ENCODE measurements around the gene ATG9B. TPM values are rescaled to one million over a fixed set of nuclear protein-coding genes. Genes with fewer than 3 reads are reported as not detected.

Gene ATG9B
- total and polyA plus RNA-seq, 2 donors (not counting 3 experiments of a cell fraction or from before 2014, with no cell fraction given): 0.04 TPM; not detected in 1

DNA sequence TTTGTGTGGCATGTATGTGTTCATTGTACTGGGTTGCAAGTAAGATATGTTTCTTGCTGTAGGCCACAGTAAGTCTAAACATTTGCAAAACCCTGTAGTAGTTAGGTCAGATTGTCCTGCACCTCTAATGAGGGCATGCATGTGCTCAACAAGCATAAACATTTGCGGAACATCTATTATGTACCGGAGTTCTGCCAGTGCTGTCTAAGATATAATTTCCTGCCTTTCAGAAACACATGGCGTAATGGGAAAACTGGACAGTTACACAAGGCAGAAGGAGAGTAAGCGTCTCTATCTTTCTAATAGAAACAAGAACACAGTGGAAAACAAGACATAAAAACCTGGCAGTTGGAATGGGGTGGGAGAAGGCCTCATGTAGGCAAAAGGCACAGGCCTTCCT lies 6.7 kb upstream of the ATG9B start:
- no peak overlapping the region for H3K27ac ChIP-seq (ENCODE audit: insufficient read depth, low read depth, low read length)
- H3K9me3 ChIP-seq (replicated peaks; ENCODE audit: control insufficient read depth, insufficient read depth, low read length): no peaks in the 10 kb centered on the region
- ChIA-PET POLR2A (interaction anchor here (0.7 kb wide), 1 partner anchor 52 kb away, joined by 4 read pairs; no protein-coding TSS in a partner anchor), CTCF (no interaction called here)
- H3K36me3 ChIP-seq (ENCODE audit: control insufficient read depth in 2 of 2, extremely low read depth in 1 of 2, insufficient read depth in 2 of 2, low read length in 2 of 2): peaks cover 0 to 13% of the 10 kb centered on the region in 2 experiments
- H3K27me3 ChIP-seq (ENCODE audit: control insufficient read depth in 2 of 2, insufficient read depth in 2 of 2, low read length in 2 of 2): no peaks in the 10 kb centered on the region
- H3K4me2 ChIP-seq (ENCODE audit: insufficient read depth, low read length): no peak overlapping the region
- H3K9ac ChIP-seq (replicated peaks; ENCODE audit: extremely low read depth, insufficient read depth, low read length): no peak overlapping the region
- FAIRE-seq (no peak), DNase-seq (ENCODE audit: low read depth, low spot score) (no peak)
- H3K79me2 ChIP-seq (ENCODE audit: control insufficient read depth, insufficient read depth, low read length): no peaks in the 10 kb centered on the region
- BruUV-seq (replicated peaks): no TSS peak
- TF ChIP-seq POLR2AphosphoS5 (IDR thresholded peaks at IDR 0.05; ENCODE audit: insufficient read depth, low read depth, low read length) (no peak), EZH2 (IDR thresholded peaks at IDR 0.05; ENCODE audit: borderline replicate concordance, low read depth, low read length, severe bottlenecking) (no peak), JUN (IDR thresholded peaks at IDR 0.05; ENCODE audit: borderline replicate concordance, insufficient read depth, insufficient read length, low read depth) (no peak), POLR2A (IDR thresholded peaks at IDR 0.05; ENCODE audit: low read depth, low read length) (no peak), GATA2 (IDR thresholded peaks at IDR 0.05; ENCODE audit: insufficient read depth, insufficient read length, low read depth, low read length) (no peak)
- no peaks in the 10 kb centered on the region for H4K20me1 ChIP-seq (replicated peaks; ENCODE audit: control insufficient read depth, extremely low read depth, insufficient read depth, low read length)
- H3K4me1 ChIP-seq (ENCODE audit: control insufficient read depth, extremely low read depth, insufficient read depth, low read length): peaks cover 13% of the 10 kb centered on the region
- no peak overlapping the region for H3K4me3 ChIP-seq (replicated peaks in 1 of 3; ENCODE audit: insufficient read depth in 1 of 3, low read depth in 1 of 3, low read length in 3 of 3)
- intact Hi-C loops (cut with micrococcal nuclease): no loop called here
- dilution Hi-C loops (cut with MboI; ENCODE audit: extremely low pct_ligation_motif_present, low sequenced_read_pairs): no loop called here
- no peaks in the 10 kb centered on the region for H3K9me1 ChIP-seq (replicated peaks; ENCODE audit: control insufficient read depth, extremely low read depth, insufficient read depth, low read length)
- H2AFZ ChIP-seq (ENCODE audit: low read depth, low read length): no peak overlapping the region

DNA sequence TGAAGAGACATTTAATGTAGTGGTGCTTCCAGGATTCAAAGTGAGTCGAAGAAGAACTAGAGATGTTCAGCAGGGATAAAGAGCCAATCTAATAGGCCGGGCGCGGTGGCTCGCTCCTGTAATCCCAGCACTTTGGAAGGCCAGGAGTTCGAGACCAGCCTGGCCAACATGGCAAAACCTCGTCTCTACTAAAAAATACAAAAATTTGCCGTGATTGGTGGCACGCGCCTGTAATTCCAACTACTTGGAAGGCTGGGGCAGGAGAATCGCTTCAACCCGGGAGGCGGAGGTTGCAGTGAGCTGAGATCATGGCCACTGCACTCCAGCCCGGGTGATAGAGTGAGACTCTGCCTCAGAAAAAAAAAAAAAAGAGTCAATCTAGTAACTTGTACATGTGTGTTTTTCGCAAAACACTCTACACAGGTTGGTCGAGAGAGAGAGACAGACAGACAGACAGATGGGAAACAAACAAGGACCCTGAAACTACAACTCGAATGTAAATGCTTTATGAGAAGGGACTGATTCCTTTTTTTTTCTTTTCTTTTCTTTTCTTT lies 4.7 kb upstream of the ATG9B start:
- TF ChIP-seq EZH2 (IDR thresholded peaks at IDR 0.05; ENCODE audit: borderline replicate concordance, low read depth, low read length, severe bottlenecking): no peak
- no peak for TF ChIP-seq GATA2 (IDR thresholded peaks at IDR 0.05; ENCODE audit: insufficient read depth, insufficient read length, low read depth, low read length)
- TF ChIP-seq MYC (IDR thresholded peaks at IDR 0.05; ENCODE audit: low read depth, low read length): no peak
- TF ChIP-seq FOS (IDR thresholded peaks at IDR 0.05; ENCODE audit: borderline replicate concordance, insufficient read depth, low read length): no peak
- TF ChIP-seq POLR2A (IDR thresholded peaks at IDR 0.05; ENCODE audit: low read depth, low read length): no peak
- TF ChIP-seq JUN (IDR thresholded peaks at IDR 0.05; ENCODE audit: borderline replicate concordance, insufficient read depth, insufficient read length, low read depth): no peak
- TF ChIP-seq POLR2AphosphoS5 (IDR thresholded peaks at IDR 0.05; ENCODE audit: insufficient read depth, low read depth, low read length): no peak
- TF ChIP-seq, protein P1, sequence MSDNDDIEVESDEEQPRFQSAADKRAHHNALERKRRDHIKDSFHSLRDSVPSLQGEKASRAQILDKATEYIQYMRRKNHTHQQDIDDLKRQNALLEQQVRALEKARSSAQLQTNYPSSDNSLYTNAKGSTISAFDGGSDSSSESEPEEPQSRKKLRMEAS (IDR thresholded peaks at IDR 0.05; ENCODE audit: insufficient read depth, insufficient read length): no peak
- TF ChIP-seq, protein P2, sequence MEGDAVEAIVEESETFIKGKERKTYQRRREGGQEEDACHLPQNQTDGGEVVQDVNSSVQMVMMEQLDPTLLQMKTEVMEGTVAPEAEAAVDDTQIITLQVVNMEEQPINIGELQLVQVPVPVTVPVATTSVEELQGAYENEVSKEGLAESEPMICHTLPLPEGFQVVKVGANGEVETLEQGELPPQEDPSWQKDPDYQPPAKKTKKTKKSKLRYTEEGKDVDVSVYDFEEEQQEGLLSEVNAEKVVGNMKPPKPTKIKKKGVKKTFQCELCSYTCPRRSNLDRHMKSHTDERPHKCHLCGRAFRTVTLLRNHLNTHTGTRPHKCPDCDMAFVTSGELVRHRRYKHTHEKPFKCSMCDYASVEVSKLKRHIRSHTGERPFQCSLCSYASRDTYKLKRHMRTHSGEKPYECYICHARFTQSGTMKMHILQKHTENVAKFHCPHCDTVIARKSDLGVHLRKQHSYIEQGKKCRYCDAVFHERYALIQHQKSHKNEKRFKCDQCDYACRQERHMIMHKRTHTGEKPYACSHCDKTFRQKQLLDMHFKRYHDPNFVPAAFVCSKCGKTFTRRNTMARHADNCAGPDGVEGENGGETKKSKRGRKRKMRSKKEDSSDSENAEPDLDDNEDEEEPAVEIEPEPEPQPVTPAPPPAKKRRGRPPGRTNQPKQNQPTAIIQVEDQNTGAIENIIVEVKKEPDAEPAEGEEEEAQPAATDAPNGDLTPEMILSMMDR (IDR thresholded peaks at IDR 0.05; ENCODE audit: extremely low read depth in 1 of 2, insufficient read depth in 1 of 2, low read depth in 1 of 2, low read length in 2 of 2): no peak
- H3K27me3 ChIP-seq (ENCODE audit: control insufficient read depth in 2 of 2, insufficient read depth in 2 of 2, low read length in 2 of 2): no peaks in the 10 kb centered on the region
- DNase-seq (ENCODE audit: low read depth, low spot score) (no peak), FAIRE-seq (peak; percentile 4)
- H2AFZ ChIP-seq (ENCODE audit: low read depth, low read length): peak overlapping the region; percentile 92
- intact Hi-C loops (cut with micrococcal nuclease) (loop anchor here (1.0 kb wide), 7 partner anchors 10 to 143 kb away; partner anchors contain the start of gene FASTK), dilution Hi-C loops (cut with MboI; ENCODE audit: extremely low pct_ligation_motif_present, low sequenced_read_pairs) (no loop called here)
- H4K20me1 ChIP-seq (replicated peaks; ENCODE audit: control insufficient read depth, extremely low read depth, insufficient read depth, low read length): no peaks in the 10 kb centered on the region
- H3K36me3 ChIP-seq (ENCODE audit: control insufficient read depth in 2 of 2, extremely low read depth in 1 of 2, insufficient read depth in 2 of 2, low read length in 2 of 2): peaks cover 0 to 3% of the 10 kb centered on the region in 2 experiments
- H3K4me3 ChIP-seq (replicated peaks in 1 of 3; ENCODE audit: insufficient read depth in 1 of 3, low read depth in 1 of 3, low read length in 3 of 3): peak overlapping the region; percentile 66 to 88 (median 83)
- ChIA-PET CTCF (interaction anchor here (0.9 to 2.1 kb wide), 13 partner anchors 9 to 205 kb away, joined by 3 to 24 read pairs (median 6); no protein-coding TSS in a partner anchor), POLR2A (interaction anchor here (1.0 kb wide), 1 partner anchor 9 kb away, joined by 5 read pairs; no protein-coding TSS in a partner anchor)
- no peaks in the 10 kb centered on the region for H3K79me2 ChIP-seq (ENCODE audit: control insufficient read depth, insufficient read depth, low read length)
- peaks cover 13% of the 10 kb centered on the region for H3K4me1 ChIP-seq (ENCODE audit: control insufficient read depth, extremely low read depth, insufficient read depth, low read length)
- H3K27ac ChIP-seq (ENCODE audit: insufficient read depth, low read depth, low read length): peak overlapping the region; percentile 57
- no TSS peak for BruUV-seq (replicated peaks)
- H3K9me3 ChIP-seq (replicated peaks; ENCODE audit: control insufficient read depth, insufficient read depth, low read length): no peaks in the 10 kb centered on the region
- H3K9ac ChIP-seq (replicated peaks; ENCODE audit: extremely low read depth, insufficient read depth, low read length): peak overlapping the region; percentile 67
- peak overlapping the region; percentile 10 for H3K4me2 ChIP-seq (ENCODE audit: insufficient read depth, low read length)
- H3K9me1 ChIP-seq (replicated peaks; ENCODE audit: control insufficient read depth, extremely low read depth, insufficient read depth, low read length): no peaks in the 10 kb centered on the region
